Measurements from ENCODE around the gene FRRS1L.

FRRS1L gene

GRCh38 chr9:109172935-109173334, 5.9 kb upstream of the FRRS1L start:
- DNase-seq: no peak

- no peak for DNase-seq
Observed at GRCh38 chr9:109171926-109172325, 4.9 kb upstream of the FRRS1L start.

- no peak for DNase-seq
Observed at GRCh38 chr9:109168170-109168569, 1.1 kb upstream of the FRRS1L start.

GRCh38 chr9:109167716-109168115, 667 bp upstream of the FRRS1L start:
- DNase-seq: no peak

GRCh38 chr9:109166171-109166770, 778 bp downstream of the FRRS1L start:
- peak; percentile 73 for DNase-seq

GRCh38 chr9:109164042-109164441, 3.0 kb downstream of the FRRS1L start:
- DNase-seq: no peak

- DNase-seq: no peak
Observed at GRCh38 chr9:109163194-109163593, 3.9 kb downstream of the FRRS1L start.

- no peak for DNase-seq
Observed at GRCh38 chr9:109162677-109163076, 4.4 kb downstream of the FRRS1L start.

- no peak for DNase-seq
Observed at GRCh38 chr9:109161471-109161870, 5.6 kb downstream of the FRRS1L start.

GRCh38 chr9:109159583-109159982, 7.5 kb downstream of the FRRS1L start:
- no peak for DNase-seq

- no peak for DNase-seq
Observed at GRCh38 chr9:109158651-109159050, 8.4 kb downstream of the FRRS1L start.

GRCh38 chr9:109156708-109157107, 10.3 kb downstream of the FRRS1L start:
- DNase-seq: no peak

- DNase-seq: no peak
Observed at GRCh38 chr9:109150925-109151545, 16.0 kb downstream of the FRRS1L start.

- DNase-seq: no peak
Observed at GRCh38 chr9:109149722-109150121, 17.3 kb downstream of the FRRS1L start.

- no peak for DNase-seq
Observed at GRCh38 chr9:109149089-109149488, 18.0 kb downstream of the FRRS1L start.

- DNase-seq: no peak
Observed at GRCh38 chr9:109145051-109145450, 22.0 kb downstream of the FRRS1L start.

GRCh38 chr9:109143881-109144562, 23.0 kb downstream of the FRRS1L start:
- DNase-seq: no peak

- DNase-seq: no peak
Observed at GRCh38 chr9:109141375-109141774, 25.7 kb downstream of the FRRS1L start.

- DNase-seq: no peak
Observed at GRCh38 chr9:109139851-109140250, 27.2 kb downstream of the FRRS1L start.

GRCh38 chr9:109138421-109138820, 28.6 kb downstream of the FRRS1L start:
- DNase-seq: no peak

GRCh38 chr9:109134167-109134578, 32.9 kb downstream of the FRRS1L start:
- no peak for DNase-seq

- DNase-seq: no peak
Observed at GRCh38 chr9:109133533-109133932, 33.5 kb downstream of the FRRS1L start.

- DNase-seq: no peak
Observed at GRCh38 chr9:109132567-109133021, 34.5 kb downstream of the FRRS1L start.

- DNase-seq: no peak
Observed at GRCh38 chr9:109129470-109130197, 37.4 kb downstream of the FRRS1L start.
